GM23338 (cell line): Measurements from ENCODE around the gene VSIR. TPM values are rescaled to one million over a fixed set of nuclear protein-coding genes. Genes with fewer than 3 reads are reported as not detected.

Experiments
- ATAC-seq: fragments of 200-7000 bp; cut with Tn5 transposase; 3 replicates; pipeline ENCODE4 v1.9.1; 2020
- DNase-seq: peaks from one replicate; pipeline ENCODE4 v3.0.0-alpha.2; 2015; ENCODE audit warnings: low spot score
- H2AFZ ChIP-seq: fragments of 200-600 bp; sonication (generic); 2 replicates; pipeline ENCODE4 v1.8.0; 2016; ENCODE audit warnings: antibody characterized with exemption, mild to moderate bottlenecking, moderate library complexity
- H3F3A ChIP-seq: fragments of 200-600 bp; sonication (generic); replicated peaks from 2 replicates; pipeline ENCODE4 v1.8.0; 2017; ENCODE audit warnings: antibody characterized with exemption, mixed run types, low read depth
- H3K27ac ChIP-seq: fragments of 200-600 bp; sonication (generic); 2 replicates; pipeline ENCODE4 v1.6.1; 2016; ENCODE audit warnings: low read depth
- H3K27me3 ChIP-seq: fragments of 200-600 bp; sonication (generic); 2 replicates; pipeline ENCODE4 v1.8.0; 2016; ENCODE audit warnings: mild to moderate bottlenecking, mixed run types, moderate library complexity; ENCODE audit not compliant: insufficient read depth
- H3K36me3 ChIP-seq: fragments of 200-600 bp; sonication (generic); 2 replicates; pipeline ENCODE4 v1.8.0; 2016; ENCODE audit warnings: mild to moderate bottlenecking; ENCODE audit not compliant: insufficient read depth
- H3K4me1 ChIP-seq: fragments of 200-600 bp; sonication (generic); 2 replicates; pipeline ENCODE4 v1.8.0; 2016; ENCODE audit warnings: mild to moderate bottlenecking, moderate library complexity; ENCODE audit not compliant: insufficient read depth
- H3K4me2 ChIP-seq: fragments of 200-600 bp; sonication (generic); 2 replicates; pipeline ENCODE4 v1.7.1; 2017; ENCODE audit warnings: mixed run types
- H3K4me3 ChIP-seq: fragments of 200-600 bp; sonication (generic); 2 replicates; pipeline ENCODE4 v1.6.1; 2016; ENCODE audit warnings: mixed run types
- H3K79me2 ChIP-seq: fragments of 200-600 bp; sonication (generic); replicated peaks from 2 replicates; pipeline ENCODE4 v1.8.0; 2017; ENCODE audit warnings: mild to moderate bottlenecking; ENCODE audit not compliant: insufficient read depth
- H3K9me2 ChIP-seq: fragments of 200-600 bp; sonication (generic); 2 replicates; pipeline ENCODE4 v1.8.0; 2017; ENCODE audit not compliant: insufficient read depth
- H4K20me1 ChIP-seq: fragments of 200-600 bp; sonication (generic); replicated peaks from 2 replicates; pipeline ENCODE4 v1.8.0; 2017; ENCODE audit warnings: mild to moderate bottlenecking; ENCODE audit not compliant: insufficient read depth
- H3K27ac Mint-ChIP-seq: 2 replicates; pipeline ENCODE4 v1.8.0; 2020; ENCODE audit warnings: inconsistent platforms, mild to moderate bottlenecking, moderate library complexity, mixed read lengths
- H3K27me3 Mint-ChIP-seq: 3 replicates; pipeline ENCODE4 v1.8.0; 2022; ENCODE audit warnings: low read depth, mild to moderate bottlenecking, moderate library complexity, mixed read lengths, inconsistent platforms; ENCODE audit not compliant: insufficient read depth, poor library complexity
- H3K36me3 Mint-ChIP-seq: 3 replicates; pipeline ENCODE4 v1.8.0; 2021; ENCODE audit warnings: low read depth, mild to moderate bottlenecking, inconsistent platforms, moderate library complexity, mixed read lengths
- H3K4me1 Mint-ChIP-seq: 3 replicates; pipeline ENCODE4 v1.8.0; 2020; ENCODE audit warnings: mild to moderate bottlenecking, inconsistent platforms, mixed read lengths
- H3K4me3 Mint-ChIP-seq: 3 replicates; pipeline ENCODE4 v1.8.0; 2021; ENCODE audit warnings: moderate library complexity, mild to moderate bottlenecking, inconsistent platforms, mixed read lengths
- H3K9me3 Mint-ChIP-seq: 3 replicates; pipeline ENCODE4 v1.8.0; 2020; ENCODE audit warnings: moderate library complexity, mild to moderate bottlenecking, inconsistent platforms, mixed read lengths
- CREB1 ChIP-seq: fragments of 250-450 bp; sonication (Bioruptor Pico); IDR thresholded peaks from 2 replicates; pipeline ENCODE4 v1.5.0; 2020; ENCODE audit warnings: low read depth, mild to moderate bottlenecking, moderate library complexity
- CTCF ChIP-seq, 2 experiments: fragments of 200-600 bp in 1 of 2; sonication (generic) in 1 of 2; conservative IDR thresholded peaks; 2 replicates each; pipeline versions ENCODE4 v1.5.1 to v1.6.1; 2016 to 2017; ENCODE audit warnings: antibody characterized with exemption in 2 of 2, low read depth in 2 of 2, mild to moderate bottlenecking in 2 of 2, moderate library complexity in 1 of 2
- EZH2 ChIP-seq: fragments of 200-600 bp; sonication (generic); IDR thresholded peaks from one replicate; pipeline ENCODE4 v1.8.0; 2017; ENCODE audit warnings: antibody characterized with exemption, mild to moderate bottlenecking, low read depth; ENCODE audit not compliant: unreplicated experiment
- JUNB ChIP-seq: IDR thresholded peaks from one replicate; pipeline ENCODE4 v1.6.1; 2016; ENCODE audit warnings: antibody characterized with exemption; ENCODE audit not compliant: unreplicated experiment
- NANOG ChIP-seq: IDR thresholded peaks from 2 replicates; pipeline ENCODE4 v1.6.1; 2016; ENCODE audit warnings: antibody characterized with exemption, borderline replicate concordance
- POLR2AphosphoS5 ChIP-seq: IDR thresholded peaks from 2 replicates; pipeline ENCODE4 v1.6.1; 2016; ENCODE audit warnings: antibody characterized with exemption, low read depth
- STAT1 ChIP-seq: IDR thresholded peaks from one replicate; pipeline ENCODE4 v1.6.1; 2016; ENCODE audit warnings: antibody characterized with exemption; ENCODE audit not compliant: unreplicated experiment
- ZNF462 ChIP-seq: fragments of 250-450 bp; sonication (Bioruptor Pico); IDR thresholded peaks from 2 replicates; pipeline ENCODE4 v1.5.0; 2020; ENCODE audit warnings: mild to moderate bottlenecking, moderate library complexity
- polyA plus RNA-seq: library from polyadenylated mRNA; unstranded; fragments of >200 nt; fragmentation: Nextera tagmentation; extraction: Ambion mirVana; gene quantifications from 2 replicates; pipeline ENCODE4 v1.2.1, GENCODE V29; 2016
- total RNA-seq: library from RNA; depleted of rRNA; stranded (reverse); fragments of >200 nt; shearing (Covaris generic); gene quantifications from 2 replicates; pipeline ENCODE4 v1.2.3, GENCODE V29; 2014

VSIR gene
- total and polyA plus RNA-seq, 2 experiments from 2014 or later = 0.10 to 0.74 TPM

DNA sequence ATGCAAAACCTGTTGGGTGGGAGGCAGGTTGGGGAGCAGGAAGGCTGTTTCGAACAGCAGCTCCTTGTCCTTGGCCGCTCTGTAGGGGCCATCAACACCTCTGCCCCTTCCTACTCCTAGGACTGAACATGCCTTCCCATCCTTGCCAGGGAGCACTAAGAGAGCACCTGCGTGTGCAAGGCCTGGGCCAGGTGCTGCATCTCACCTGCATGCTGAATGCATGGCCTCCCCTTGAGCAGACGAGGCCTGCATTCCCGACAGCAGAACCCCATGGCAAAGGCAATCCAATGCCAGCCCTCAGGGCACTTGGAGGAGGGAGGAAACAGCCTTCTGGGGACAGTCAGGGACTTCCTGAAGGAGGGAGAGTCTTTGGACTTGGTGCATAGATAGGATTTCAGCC, 11.0 kb downstream of the VSIR start:
- no peaks in the 10 kb centered on the region for H3K9me3 Mint-ChIP-seq
- Histone ChIP-seq H3K4me3 (no peak overlapping the region), H3K79me2 (no peaks in the 10 kb centered on the region), H3K27me3 (no peaks in the 10 kb centered on the region), H3K4me2 (no peak overlapping the region), H3K4me1 (peaks cover under 1% of the 10 kb centered on the region; the same call in 1 of the 2 replicates), H3K27ac (no peak overlapping the region), H3K9me2 (no peaks in the 10 kb centered on the region), H3F3A (no peaks in the 10 kb centered on the region), H3K36me3 (no peaks in the 10 kb centered on the region), H2AFZ (no peak overlapping the region), H4K20me1 (no peaks in the 10 kb centered on the region)
- H3K4me3 Mint-ChIP-seq = no peak overlapping the region
- H3K27me3 Mint-ChIP-seq = peaks cover 5% of the 10 kb centered on the region
- DNase-seq (no peak), ATAC-seq (no peak)
- peaks cover 5% of the 10 kb centered on the region for H3K4me1 Mint-ChIP-seq
- no peaks in the 10 kb centered on the region for H3K36me3 Mint-ChIP-seq
- H3K27ac Mint-ChIP-seq = no peak overlapping the region
- no peak for TF ChIP-seq EZH2
- TF ChIP-seq POLR2AphosphoS5 = no peak
- TF ChIP-seq NANOG = no peak
- no peak for TF ChIP-seq JUNB
- TF ChIP-seq ZNF462 = no peak

DNA sequence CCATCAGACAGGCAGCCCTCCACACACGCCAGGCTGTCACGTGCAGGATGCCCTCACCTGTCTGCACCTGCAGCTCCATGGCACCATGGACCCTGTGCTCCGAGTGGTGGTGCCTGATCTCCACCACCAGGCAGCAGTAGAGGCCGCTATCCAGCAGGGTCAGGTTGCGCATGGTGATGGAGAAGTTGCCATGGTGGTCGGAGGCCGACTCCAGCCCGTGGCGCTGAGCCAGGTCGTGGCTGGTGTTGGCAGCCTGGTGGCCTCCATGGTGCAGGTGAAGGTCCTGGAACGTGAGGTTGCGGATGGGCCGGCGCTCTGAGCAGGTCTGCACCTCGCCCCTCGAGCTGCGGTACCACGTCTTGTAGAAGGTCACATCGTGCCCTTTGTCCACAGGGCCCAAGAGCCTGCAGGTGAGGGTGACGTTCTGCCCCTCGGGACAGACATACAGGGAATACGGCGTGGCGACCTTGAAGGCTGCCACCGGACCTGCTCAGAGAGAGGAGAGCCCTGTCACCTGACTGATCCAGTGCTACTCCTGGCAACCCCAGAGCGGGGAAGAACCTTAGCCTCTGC, 11.7 kb downstream of the VSIR start:
- Histone ChIP-seq H3F3A (no peaks in the 10 kb centered on the region), H3K79me2 (no peaks in the 10 kb centered on the region), H4K20me1 (no peaks in the 10 kb centered on the region), H3K27ac (no peak overlapping the region), H2AFZ (no peak overlapping the region), H3K4me1 (peaks cover 5% of the 10 kb centered on the region; the same call in 1 of the 2 replicates), H3K9me2 (no peaks in the 10 kb centered on the region), H3K4me3 (no peak overlapping the region), H3K4me2 (no peak overlapping the region), H3K27me3 (no peaks in the 10 kb centered on the region), H3K36me3 (no peaks in the 10 kb centered on the region)
- TF ChIP-seq CTCF (conservative IDR thresholded peaks at IDR 0.05; ENCODE audit: low read depth in 2 of 2) (peak; percentile 36 to 74), STAT1 (no peak), CREB1 (CRISPR knock-in tag) (no peak)
- DNase-seq (peak; percentile 54), ATAC-seq (peak; percentile 74)
- H3K27ac Mint-ChIP-seq = no peak overlapping the region
- no peak overlapping the region for H3K4me3 Mint-ChIP-seq
- H3K27me3 Mint-ChIP-seq = peaks cover 8% of the 10 kb centered on the region
- H3K4me1 Mint-ChIP-seq = peaks cover 10% of the 10 kb centered on the region
- no peaks in the 10 kb centered on the region for H3K36me3 Mint-ChIP-seq
- no peaks in the 10 kb centered on the region for H3K9me3 Mint-ChIP-seq
